ENCODE results near the gene SCAMP2.

GRCh38 chr15:74829486-74829885 lies 43.7 kb downstream of the SCAMP2 start:
- TF ChIP-seq CTCF (IDR thresholded peaks at IDR 0.05; ENCODE audit: borderline replicate concordance, extremely low read depth, low read length, poor library complexity, severe bottlenecking) (no peak), EZH2 (IDR thresholded peaks at IDR 0.05; ENCODE audit: borderline replicate concordance, low read depth, low read length, severe bottlenecking) (no peak)

Data from DND-41 (cell line).